Middle frontal gyrus (tissue), 1 donor: ENCODE measurements around the gene RHNO1.
A peak's percentile ranks its signal among the peaks of the same experiment; 100 is the strongest.
"Not testable (repeated sequence)": the region's sequence is repeated elsewhere in the genome, so short reads cannot be mapped to it uniquely, and the experiment has no call there.

Source experiments
- DNase-seq: peaks from one replicate; pipeline ENCODE4 v3.0.0-alpha.2; 2015; ENCODE audit warnings: low spot score; ENCODE audit errors: extremely low spot score

Gene RHNO1

DNA sequence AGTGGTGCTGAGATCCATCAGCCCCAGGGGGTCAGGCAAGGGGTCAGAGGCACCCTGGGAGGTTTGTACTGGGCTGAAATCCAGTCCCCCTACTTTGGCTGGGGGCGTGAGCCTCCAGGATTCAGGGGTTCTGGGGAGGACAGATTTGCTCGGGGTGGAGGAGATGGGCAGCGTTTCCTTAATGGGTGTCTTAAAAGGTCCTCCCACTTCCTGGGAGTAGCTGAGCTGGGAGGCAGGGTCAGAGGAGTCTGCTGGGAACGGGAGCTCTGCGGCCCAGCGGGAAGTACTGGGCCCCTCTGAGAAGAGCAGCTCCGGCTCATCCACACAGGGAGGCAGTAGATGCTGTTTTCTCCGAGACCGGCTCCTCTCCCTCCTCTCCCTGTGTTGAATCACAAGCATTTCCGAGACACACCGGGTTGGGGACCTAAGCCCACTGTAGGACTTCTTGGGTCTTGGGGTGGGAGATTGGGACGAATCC, 18.0 kb upstream of the RHNO1 start:
- DNase-seq, result no peak

DNA sequence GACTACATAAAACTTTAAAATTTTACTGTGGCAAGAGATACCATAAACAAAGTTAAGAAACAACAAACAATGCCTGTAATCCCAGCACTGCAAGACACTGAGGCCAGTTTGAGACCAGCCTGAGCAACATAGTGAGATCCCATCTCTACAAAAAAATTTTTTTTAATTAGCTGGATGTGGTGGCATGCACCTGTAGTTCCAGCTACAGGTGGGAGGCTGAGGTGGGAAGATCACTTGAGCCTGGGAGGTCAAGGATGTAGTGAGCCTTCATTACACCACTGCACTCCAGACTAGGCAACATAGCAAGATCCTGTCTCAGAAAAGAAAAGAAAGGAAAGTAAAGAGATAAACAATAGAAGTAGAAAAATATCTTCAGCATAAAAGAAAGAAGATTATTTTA, 16.9 kb upstream of the RHNO1 start:
- no peak for DNase-seq

DNA sequence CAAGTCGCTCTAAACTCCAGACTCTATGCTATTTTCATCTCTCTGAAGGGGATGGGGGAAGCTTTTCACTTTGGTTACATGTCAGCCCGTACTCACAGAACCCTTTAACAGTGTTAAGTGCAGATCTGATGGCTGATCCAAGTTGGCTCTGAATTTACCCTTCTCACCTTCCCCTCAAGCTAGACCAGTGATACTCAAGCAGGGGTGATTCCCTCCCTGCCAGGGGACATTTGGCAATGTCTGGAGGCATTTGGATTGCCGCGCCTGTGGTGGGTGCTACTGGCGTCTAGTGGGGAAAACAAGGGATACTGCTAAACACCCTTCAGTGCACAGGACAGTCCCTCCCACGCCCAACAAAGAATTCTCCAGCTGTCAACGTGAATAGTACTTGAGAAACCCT, 14.1 kb upstream of the RHNO1 start:
- DNase-seq, result no peak

DNA sequence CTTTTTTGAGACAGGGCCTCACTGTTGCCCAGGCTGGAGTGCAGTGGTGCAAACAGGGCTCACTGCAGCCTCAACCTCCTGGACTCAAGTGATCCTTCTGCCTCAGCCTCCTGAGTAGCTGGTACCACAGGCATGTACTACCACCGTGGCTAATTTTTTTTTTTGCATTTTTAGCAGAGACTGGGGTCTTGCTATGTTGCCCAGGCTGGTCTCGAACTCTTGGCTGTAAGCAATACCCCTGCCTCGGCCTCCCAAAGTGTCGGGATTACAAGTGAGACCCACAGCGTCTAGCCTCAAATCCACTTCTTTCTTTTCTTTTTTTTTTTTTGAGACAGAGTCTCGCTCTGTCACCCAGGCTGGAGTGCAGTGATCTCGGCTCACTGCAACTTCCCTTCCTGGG, 13.6 kb upstream of the RHNO1 start:
- DNase-seq, result not testable (repeated sequence)

DNA sequence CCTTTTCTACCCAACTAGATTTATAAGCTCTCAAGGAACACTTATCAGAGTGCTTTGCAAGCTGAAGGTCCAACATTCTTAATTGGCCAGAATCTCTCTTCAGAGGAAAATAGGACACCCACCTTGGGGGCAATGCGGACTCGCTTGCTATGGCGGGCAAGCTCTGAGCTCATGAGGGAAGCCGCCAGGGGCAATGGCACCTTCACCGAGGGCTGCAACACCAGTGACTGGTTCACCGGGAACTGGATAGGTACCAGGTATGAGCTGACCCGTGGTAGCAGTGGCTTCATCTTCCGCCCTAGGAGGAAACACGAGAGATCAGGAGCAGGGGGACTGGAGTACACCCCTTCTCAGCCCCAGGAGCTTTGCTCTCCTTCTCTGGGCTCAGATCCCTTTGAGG, 12.8 kb upstream of the RHNO1 start:
- DNase-seq, result no peak

DNA sequence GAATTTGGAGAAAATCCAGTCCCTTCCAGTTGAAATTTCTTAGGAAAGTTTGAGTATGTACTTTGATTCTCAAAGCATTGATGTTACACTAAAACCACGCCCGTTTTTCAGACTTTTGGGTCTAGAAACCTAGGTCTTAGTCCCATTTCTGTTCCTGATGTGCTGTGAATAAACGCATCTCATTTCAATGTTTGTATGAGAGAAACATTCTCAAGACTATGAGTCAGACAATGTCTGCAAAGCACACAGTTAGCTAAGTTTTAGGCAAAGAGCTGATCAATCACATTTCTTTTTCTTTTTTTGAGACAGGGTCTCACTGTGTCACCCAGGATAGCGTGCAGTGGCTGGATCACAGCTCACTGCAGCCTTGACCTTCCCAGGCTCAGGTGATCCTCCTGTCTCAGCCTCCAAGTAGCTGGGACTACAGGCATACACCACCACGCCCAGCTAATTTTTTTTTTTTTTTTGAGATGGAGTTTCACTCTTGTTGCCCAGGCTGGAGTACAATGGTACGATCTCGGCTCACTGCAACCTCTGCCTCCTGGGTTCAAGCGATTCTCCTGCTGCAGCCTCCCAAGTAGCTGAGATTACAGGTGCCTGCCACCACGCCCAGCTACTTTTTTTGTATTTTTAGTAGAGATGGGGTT, 7.9 kb upstream of the RHNO1 start:
- DNase-seq, result not testable (repeated sequence)

DNA sequence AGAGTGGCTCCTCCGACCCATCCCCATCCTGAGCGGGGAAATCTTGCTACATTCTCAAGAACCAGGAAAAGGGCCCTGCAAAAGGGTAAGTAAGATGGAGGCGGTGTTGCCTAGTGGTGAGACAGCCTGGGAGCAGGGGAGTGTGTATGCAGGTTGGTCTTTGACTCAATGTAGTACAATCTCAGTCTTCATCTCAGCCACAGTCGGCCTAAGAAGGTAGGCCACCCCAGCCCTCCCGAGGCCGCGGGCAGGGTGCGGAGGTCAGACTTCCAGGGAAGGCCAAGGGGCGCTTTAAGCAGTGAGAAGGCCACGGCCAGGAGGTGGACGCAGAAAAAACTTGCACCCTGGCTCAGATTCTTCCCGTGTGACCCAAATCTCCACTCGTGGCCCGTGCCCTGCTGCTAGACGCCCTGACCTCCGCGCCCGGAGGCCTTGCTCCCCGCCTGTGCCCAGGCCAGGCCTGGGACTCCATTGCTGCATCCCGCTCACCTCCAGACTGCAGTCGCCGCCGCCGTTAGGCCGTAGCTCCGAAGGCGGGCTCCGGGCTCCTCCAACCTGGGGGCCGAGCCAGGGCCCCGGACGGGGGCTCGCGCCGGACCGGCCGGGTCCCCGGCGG, 484 bp upstream of the RHNO1 start:
- DNase-seq, result no peak

DNA sequence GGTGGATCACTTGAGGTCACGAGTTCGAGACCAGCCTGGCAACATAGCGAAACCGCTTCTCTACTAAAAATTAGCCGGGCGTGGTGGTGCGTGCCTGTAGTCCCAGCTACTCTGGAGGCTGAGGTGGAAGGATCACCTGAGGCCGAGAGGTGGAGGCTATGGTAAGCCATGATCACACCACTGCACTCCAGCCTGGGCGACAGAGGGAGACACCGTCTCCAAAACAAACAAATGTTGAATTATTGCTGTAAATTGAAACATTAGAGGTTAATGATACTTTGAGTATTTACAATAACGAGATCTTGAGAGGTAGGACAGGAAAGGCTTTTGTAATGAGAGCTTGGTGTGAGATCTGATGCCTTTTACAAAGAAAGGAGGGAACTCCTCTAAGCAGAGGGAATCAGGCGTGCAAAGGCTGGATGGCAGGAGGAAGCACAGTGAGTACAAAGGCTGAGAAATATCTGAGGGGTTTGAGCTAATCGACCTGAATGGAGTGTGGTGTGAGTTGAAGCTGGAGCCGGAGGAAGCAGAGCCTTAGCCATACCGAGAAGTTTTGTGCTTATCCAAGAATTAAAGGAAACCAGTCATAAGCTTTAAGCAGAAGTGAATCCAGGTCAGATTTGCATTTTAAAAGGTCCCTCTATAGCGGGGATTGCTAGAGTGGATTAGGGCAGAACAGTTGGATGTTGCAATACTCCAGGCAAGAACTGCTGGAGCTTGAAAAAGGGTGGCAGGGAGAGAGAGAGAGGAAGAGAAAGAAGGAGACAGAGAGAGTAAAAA, 1.1 kb downstream of the RHNO1 start:
- no peak for DNase-seq

DNA sequence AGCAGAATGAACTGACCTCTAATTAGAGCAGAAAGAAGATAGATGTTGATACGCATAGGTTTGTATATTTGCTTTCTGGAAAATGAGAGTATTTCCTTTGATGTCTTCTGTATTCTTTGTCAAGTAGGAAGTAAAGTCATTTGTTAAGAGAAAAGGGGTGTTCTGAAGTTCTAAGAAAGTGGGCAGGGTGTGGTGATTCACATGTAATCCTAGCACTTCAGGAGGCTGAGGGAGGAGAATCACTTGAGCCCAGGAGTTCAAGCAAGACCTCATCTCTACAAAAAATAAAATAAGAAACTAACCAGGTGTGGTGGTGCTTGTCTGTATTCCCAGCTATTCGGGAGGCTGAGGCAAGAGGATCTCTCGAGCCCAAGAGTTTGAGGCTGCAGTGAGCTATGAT, 2.8 kb downstream of the RHNO1 start:
- DNase-seq, result no peak

DNA sequence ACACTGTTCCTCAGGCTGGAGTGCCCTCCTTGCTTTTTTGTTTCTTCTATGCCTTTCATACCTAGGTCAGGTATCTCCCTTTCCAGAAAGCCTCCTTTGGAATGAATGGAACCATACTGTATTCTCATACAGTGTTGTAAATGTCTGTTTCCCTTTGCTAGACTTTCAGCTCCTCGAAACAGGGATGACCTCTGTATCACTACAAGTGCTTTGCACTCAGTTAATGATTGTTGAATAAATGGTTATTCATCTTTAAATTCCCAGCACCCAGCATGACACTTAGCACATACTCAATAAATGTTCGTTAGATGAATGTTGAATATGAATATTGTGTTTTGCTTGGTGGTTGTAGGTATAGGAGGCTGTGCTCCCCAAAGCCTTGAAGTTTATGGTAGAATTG, 7.8 kb downstream of the RHNO1 start:
- DNase-seq, result no peak

DNA sequence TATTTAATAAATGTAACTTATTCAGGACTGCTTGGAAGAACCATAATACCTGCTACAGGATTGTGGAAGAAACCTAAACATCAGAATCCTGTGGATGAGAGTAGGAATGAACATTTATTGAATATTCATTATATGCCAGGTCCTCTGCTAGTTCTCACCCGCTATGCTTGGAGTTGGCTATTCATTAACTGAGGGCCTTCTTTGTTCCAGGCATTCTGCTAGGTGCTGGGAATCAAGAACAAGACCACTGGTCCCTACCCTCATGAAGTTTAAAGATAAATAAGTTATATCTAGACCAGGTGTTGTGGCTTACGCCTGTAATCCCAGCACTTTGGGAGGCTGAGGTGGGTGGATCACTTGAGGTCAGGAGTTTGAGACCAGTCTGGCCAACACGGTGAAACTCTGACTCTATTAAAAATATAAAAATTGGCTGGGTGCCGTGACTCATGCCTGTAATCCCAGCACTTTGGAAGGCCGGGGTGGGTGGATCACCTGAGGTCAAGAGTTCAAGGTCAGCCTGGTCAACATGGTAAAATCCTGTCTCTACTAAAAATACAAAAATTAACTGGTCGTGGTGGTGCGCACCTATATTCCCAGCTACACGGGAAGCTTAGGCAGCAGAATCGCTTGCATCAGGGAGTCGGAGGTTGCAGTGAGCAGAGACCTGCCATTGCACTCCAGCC, 9.9 kb downstream of the RHNO1 start:
- no peak for DNase-seq

DNA sequence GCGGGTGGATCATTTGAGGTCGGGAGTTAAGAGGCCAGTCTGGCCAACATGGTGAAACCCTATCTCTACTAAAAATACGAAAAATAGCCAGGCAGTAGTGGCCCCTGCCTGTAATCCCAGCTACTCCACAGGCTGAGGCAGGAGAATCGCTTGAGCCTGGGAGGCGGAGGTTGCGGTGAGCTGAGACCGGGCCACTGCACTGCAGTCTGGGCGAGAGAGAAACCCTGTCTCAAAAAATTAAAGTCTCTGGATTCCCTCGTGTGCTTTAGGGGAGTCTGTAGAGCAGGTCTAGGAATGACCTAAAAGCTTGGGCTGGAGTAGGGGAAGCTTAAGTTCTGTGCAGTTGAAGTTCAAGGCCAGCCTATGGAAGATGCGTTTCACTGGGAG, 13.0 kb downstream of the RHNO1 start:
- DNase-seq, result no peak

DNA sequence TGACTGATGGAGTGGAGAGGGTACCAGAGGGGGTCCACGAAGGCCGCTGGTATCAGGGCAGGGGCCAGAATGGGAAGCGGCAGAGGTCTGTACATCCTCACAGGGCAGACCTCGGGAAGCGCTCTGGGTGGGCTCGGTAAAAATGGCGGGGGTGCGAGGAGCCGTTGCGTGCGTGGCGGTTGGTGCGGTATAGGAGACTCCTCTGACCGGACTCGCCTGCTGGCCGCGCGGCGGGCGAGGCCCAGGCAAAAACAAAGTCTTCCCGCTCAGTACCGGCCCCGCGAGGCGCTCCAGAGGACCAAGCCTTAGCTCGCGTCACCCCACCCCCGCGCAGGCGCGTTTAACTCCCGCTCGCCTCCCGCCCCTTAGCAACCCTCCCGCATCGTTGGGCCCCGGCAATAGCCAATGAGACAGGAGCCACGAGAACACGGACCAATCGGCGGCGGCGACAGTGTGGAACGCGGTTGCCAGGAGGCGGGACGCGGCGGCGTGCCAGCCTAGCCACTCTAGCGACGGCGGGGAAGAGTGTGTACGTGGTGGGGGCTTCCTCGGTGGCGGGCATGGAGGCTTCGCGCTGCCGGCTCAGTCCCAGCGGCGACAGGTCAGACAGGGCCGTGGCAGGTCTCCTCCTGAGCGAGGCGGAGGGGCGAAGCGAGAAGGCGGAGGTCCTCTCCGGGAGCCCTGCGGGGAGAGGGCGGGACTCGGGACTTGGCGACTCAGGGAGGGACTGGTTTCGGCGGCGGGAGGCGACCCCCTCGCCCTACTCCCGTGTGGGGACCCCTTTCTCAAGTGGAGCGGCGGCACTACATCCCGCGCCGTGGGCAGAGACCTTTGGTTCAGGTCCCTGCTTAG, 13.6 kb downstream of the RHNO1 start, which contains the start of gene TULP3:
TSS of gene TULP3 (plus strand) at position 504 of the 852 bp plus-strand sequence. CDS start at position 561, 57 bp downstream.
- peak; percentile 96 for DNase-seq

DNA sequence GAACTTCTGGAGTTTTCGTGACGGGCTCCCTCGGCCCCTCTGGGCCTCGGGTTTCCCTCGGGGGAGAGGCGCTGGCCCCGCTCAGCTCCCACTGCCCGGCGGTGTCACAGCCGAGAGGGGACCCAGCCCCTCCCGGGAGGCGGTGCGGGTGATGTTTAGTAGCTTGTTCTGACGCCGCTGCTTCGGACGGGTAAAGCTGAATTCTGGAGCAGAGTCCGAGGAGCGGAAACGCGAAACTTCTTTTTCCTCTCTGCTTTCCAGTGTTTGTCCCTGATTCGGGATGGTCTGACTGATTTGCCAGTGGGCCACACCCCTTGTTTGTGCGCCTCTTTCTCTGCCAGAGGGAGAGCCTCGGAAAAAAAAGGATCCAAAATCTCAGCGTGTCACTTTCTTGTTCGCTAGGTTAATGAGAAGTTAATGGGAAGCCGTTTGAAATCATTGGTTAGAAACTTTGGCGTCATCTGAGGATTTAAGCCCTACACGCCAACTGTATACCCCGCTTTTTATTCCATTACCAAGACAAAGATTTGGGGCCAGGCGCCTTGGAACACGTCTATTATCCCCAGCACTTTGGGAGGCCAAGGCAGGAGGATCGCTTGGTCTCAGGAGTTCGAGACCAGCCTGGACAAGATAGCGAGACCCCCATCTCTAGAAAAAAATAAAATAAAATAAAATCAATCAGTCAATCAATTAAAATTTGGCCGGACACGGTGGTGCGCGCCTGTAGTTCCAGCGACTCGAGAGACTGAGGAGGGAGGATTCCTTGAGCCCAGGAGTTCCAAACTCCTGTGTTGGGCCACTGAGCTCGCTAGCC, 14.4 kb downstream of the RHNO1 start:
- no peak for DNase-seq

DNA sequence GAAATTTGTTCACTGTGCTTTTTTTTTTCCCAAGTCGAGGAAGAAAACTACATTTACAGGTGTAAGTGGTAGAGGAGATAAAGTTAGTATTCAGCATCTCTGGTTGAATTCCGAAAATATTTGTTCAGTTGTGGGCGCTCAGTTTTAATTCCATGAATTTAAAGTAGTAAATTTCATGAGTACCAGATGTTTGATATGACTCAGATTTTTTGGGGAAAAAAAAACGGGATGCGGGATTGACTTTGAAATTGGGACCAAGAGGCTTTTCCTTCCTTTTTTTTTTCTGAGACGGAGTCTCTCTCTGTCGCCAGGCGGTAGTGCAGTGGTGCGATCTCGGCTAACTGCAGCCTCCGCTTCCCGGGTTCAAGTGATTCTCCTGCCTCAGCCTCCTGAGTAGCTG, 15.2 kb downstream of the RHNO1 start:
- DNase-seq, result no peak

DNA sequence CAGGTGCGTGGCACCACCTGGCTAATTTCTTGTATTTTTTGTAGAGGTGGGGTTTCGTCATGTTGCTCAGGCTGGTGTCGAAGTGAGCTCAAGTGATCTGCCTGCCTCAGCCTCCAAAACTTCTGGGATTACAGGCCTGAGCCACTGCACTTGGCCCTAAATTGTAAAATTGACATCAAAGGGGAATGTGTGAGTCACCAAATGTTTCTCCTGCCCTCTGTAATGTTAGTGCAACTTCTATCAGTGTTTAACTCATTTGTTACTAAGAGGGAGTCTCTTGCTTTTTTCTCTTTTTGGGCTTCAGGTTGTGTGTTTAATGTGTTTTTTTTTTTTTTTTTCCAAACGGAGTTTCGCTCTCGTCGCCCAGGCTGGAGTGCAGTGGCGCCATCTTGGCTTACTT, 16.0 kb downstream of the RHNO1 start:
- DNase-seq, result no peak

DNA sequence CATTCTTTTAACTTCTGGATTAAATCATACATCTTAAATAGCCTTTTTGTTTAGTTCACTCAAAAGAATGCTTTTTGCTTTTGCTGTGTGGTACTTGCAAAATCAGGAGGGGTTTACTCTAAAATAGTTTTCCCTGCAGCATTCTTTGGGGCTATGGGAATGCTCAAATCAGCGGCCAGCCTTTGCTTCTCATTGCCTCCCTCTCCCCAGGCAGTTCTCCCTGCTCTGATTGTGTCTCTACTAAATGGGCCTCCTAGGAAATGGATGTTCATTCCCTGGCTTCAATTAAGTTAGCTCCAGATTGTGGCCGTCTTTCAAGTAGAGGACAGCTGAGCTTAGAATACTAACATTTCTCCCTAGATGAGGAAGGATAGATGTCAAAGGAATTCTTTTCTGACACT, 18.0 kb downstream of the RHNO1 start:
- no peak for DNase-seq

DNA sequence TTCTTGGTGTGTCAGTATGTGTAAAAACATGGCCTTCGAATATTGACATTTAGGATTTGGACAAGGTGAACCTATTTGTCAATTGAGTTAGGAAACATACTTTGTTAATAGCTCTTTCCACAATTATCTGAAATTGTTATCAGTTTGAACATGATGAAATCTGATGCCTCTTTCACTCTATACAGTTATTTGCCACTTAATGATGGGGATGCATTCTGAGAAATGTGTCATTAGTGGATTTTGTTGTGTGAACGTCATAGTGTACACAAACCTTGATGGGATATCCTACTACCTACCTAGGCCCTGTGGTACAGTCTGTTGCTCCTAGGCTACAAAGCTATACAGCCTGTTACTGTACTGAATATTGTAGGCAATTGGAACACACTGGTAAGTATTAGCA, 18.5 kb downstream of the RHNO1 start:
- no peak for DNase-seq

DNA sequence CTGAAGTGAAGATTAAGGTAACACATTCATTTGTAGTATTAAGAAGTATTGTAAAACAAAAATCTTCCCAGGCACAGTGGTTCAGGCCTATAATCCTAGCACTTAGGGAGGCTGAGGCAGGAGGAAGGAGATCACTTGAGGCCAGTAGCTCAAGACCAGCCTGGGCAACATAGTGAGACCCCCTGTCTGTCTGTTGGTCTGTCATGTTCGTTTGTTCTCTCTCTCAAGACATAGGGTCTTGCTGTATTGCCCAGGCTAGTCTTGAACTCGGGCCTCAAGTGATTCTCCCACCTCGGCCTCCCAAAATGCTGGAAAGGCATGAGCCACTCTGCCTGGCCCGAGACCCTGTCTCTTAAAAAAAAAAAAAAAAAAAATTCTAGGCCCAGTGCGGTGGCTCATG, 20.4 kb downstream of the RHNO1 start:
- DNase-seq, result no peak

DNA sequence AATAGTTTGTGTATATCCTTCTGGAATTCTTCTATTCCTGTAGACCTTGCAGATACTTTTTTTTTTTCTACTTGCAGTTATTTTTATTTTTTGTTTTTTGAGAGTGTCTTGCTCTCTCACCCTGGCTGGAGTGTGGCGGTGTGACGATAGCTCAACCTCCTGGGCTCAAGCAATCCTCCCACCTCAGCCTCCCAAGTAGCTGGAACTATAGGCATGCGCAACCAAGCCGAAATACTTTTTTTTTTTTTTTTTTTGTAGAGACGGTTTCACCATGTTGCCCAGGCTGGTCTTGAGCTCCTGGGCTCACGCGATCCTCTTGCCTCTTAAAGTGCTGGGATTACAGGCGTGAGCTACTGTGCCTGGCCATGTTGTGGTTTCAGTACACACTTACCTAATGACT, 23.6 kb downstream of the RHNO1 start:
- DNase-seq, result no peak
